ENCODE measurements around the gene TRMT11.

GRCh38 chr6:125944896-125945295 lies 41.4 kb upstream of the TRMT11 start:
- TF ChIP-seq CTCF (IDR thresholded peaks at IDR 0.05) (no peak), POLR2A (IDR thresholded peaks at IDR 0.05) (no peak)
